Gastrocnemius medialis (tissue), 4 donors: ENCODE results near the gene DUSP16.

Source experiments
- POLR2A ChIP-seq, 2 donors: fragments of 450-650 bp; IDR thresholded peaks; one replicate each; pipeline ENCODE4 v1.6.1; 2017; ENCODE audit warnings: antibody characterized with exemption in 2 of 2, mild to moderate bottlenecking in 2 of 2, moderate library complexity in 2 of 2
- TF ChIP-seq, protein P1 (sequence below), 5 experiments: fragments of 450-650 bp in 3 of 5; fragments of 200-600 bp in 2 of 5; sonication (generic) in 2 of 5; IDR thresholded peaks in 4 of 5; conservative IDR thresholded peaks in 1 of 5; 1 replicate in 4 of 5; 2 replicates in 1 of 5; pipeline ENCODE4 v1.5.1; 2016 to 2019; ENCODE audit warnings: antibody characterized with exemption in 5 of 5, mild to moderate bottlenecking in 3 of 5, moderate library complexity in 3 of 5

DNA sequence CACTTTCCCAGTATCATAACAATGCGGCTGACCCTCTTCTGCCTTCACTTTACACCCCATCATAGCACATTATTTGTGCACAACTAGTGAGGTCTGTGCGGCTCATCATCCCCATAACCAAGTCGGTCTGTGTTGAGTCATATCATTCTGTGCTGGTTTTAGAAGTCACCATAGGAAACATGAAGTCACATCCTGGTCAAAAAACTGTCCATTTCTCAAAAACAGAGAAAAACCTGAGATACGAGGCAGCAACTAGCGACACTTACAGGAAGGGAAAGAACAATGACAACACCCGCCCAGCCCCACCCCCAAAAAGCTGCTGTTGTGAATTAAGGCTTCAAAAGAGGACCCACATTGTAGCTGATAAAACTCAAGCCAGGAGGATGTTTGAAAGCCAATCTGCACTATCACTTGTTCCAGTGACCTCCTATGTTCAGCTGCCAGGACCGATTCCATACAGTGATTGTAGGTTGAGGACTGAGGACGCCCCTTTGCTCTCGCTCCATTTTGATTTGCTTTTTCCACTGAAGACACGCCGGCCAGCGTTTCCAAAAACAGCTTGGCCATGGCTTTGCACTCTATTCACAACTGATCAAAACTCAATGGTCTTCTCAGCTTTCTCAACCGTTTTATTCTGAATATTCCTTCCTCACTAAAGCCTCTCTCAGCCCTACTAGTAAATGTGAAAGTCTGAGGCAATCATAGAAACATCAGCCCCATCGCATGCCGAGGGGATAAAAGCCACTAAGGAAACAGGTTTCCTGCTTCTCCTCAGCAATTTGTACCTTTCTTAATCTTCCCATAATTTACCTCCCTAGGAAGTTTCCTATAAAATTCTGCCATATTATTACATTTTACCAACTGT lies 87.5 kb downstream of the DUSP16 start:
- TF ChIP-seq, protein P1, sequence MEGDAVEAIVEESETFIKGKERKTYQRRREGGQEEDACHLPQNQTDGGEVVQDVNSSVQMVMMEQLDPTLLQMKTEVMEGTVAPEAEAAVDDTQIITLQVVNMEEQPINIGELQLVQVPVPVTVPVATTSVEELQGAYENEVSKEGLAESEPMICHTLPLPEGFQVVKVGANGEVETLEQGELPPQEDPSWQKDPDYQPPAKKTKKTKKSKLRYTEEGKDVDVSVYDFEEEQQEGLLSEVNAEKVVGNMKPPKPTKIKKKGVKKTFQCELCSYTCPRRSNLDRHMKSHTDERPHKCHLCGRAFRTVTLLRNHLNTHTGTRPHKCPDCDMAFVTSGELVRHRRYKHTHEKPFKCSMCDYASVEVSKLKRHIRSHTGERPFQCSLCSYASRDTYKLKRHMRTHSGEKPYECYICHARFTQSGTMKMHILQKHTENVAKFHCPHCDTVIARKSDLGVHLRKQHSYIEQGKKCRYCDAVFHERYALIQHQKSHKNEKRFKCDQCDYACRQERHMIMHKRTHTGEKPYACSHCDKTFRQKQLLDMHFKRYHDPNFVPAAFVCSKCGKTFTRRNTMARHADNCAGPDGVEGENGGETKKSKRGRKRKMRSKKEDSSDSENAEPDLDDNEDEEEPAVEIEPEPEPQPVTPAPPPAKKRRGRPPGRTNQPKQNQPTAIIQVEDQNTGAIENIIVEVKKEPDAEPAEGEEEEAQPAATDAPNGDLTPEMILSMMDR (IDR thresholded peaks at IDR 0.05 in 4 of 5, conservative IDR thresholded peaks at IDR 0.05 in 1 of 5): no peak
- no peak for TF ChIP-seq POLR2A (IDR thresholded peaks at IDR 0.05)
